ENCODE results near the gene HYAL1.

The HYAL1 gene

GRCh38 chr3:50350527-50351322 is 47.4 kb upstream of the HYAL1 start, which contains the start of the genes CYB561D2 and NPRL2 (continued):
- TF ChIP-seq ZNF24 (tag by site-specific recombination; IDR thresholded peaks at IDR 0.05) (no peak), ZNF423 (tag by site-specific recombination; IDR thresholded peaks at IDR 0.05) (no peak), ZNF2 (tag by site-specific recombination; IDR thresholded peaks at IDR 0.05) (no peak; the same call in 1 of the 2 replicates), ZSCAN16 (tag by site-specific recombination; IDR thresholded peaks at IDR 0.05) (no peak), ZNF544 (tag by site-specific recombination; IDR thresholded peaks at IDR 0.05) (no peak), ZNF19 (tag by site-specific recombination; IDR thresholded peaks at IDR 0.05; ENCODE audit: low read depth) (no peak)

DNA sequence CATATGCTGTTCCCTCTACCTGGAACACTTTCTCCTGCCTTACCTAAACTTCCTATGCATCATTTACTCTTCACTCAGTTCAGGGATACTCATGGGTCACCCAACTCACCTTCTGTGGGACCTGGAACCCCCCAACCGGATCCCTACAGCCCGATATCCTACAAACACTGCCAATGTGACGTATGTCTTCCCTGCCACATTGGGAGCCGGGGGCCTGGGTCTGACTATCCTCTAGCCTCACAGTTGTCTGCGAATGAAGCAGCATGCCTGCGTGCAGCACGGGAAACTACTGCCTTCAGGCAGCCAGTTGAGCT is 46.8 kb upstream of the HYAL1 start:
- TF ChIP-seq, protein P1, sequence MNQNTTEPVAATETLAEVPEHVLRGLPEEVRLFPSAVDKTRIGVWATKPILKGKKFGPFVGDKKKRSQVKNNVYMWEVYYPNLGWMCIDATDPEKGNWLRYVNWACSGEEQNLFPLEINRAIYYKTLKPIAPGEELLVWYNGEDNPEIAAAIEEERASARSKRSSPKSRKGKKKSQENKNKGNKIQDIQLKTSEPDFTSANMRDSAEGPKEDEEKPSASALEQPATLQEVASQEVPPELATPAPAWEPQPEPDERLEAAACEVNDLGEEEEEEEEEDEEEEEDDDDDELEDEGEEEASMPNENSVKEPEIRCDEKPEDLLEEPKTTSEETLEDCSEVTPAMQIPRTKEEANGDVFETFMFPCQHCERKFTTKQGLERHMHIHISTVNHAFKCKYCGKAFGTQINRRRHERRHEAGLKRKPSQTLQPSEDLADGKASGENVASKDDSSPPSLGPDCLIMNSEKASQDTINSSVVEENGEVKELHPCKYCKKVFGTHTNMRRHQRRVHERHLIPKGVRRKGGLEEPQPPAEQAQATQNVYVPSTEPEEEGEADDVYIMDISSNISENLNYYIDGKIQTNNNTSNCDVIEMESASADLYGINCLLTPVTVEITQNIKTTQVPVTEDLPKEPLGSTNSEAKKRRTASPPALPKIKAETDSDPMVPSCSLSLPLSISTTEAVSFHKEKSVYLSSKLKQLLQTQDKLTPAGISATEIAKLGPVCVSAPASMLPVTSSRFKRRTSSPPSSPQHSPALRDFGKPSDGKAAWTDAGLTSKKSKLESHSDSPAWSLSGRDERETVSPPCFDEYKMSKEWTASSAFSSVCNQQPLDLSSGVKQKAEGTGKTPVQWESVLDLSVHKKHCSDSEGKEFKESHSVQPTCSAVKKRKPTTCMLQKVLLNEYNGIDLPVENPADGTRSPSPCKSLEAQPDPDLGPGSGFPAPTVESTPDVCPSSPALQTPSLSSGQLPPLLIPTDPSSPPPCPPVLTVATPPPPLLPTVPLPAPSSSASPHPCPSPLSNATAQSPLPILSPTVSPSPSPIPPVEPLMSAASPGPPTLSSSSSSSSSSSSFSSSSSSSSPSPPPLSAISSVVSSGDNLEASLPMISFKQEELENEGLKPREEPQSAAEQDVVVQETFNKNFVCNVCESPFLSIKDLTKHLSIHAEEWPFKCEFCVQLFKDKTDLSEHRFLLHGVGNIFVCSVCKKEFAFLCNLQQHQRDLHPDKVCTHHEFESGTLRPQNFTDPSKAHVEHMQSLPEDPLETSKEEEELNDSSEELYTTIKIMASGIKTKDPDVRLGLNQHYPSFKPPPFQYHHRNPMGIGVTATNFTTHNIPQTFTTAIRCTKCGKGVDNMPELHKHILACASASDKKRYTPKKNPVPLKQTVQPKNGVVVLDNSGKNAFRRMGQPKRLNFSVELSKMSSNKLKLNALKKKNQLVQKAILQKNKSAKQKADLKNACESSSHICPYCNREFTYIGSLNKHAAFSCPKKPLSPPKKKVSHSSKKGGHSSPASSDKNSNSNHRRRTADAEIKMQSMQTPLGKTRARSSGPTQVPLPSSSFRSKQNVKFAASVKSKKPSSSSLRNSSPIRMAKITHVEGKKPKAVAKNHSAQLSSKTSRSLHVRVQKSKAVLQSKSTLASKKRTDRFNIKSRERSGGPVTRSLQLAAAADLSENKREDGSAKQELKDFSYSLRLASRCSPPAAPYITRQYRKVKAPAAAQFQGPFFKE (tag by site-specific recombination; IDR thresholded peaks at IDR 0.05; ENCODE audit: borderline replicate concordance) = no peak
- no peak for TF ChIP-seq ZNF792 (tag by site-specific recombination; IDR thresholded peaks at IDR 0.05)
- no peak for TF ChIP-seq ZNF37A (tag by site-specific recombination; IDR thresholded peaks at IDR 0.05)
- TF ChIP-seq TCF7L2 (IDR thresholded peaks at IDR 0.05; ENCODE audit: borderline replicate concordance, low read depth, low read length) = no peak
- no peak for TF ChIP-seq ZNF174 (tag by site-specific recombination; IDR thresholded peaks at IDR 0.05)
- TF ChIP-seq ZNF169 (tag by site-specific recombination; IDR thresholded peaks at IDR 0.05) = no peak
- no peak for TF ChIP-seq ZNF214 (tag by site-specific recombination; IDR thresholded peaks at IDR 0.05; ENCODE audit: borderline replicate concordance)
- no peak for TF ChIP-seq ZFP37 (tag by site-specific recombination; IDR thresholded peaks at IDR 0.05)
- TF ChIP-seq ZNF777 (tag by site-specific recombination; IDR thresholded peaks at IDR 0.05; ENCODE audit: borderline replicate concordance) = no peak
- TF ChIP-seq ZNF521 (tag by site-specific recombination; IDR thresholded peaks at IDR 0.05) = no peak
- Histone ChIP-seq H3K4me3 (ENCODE audit: low read depth, low read length) (peak overlapping the region; percentile 72), H3K36me3 (ENCODE audit: control insufficient read depth in 2 of 2, insufficient read depth in 1 of 2, low read length in 2 of 2) (peaks cover 0 to 61% of the 10 kb centered on the region in 2 experiments; a peak in 1 of 3 replicates), H3K4me1 (ENCODE audit: control insufficient read depth, insufficient read depth, low read length) (peaks cover 4% of the 10 kb centered on the region; the same call in 1 of the 2 replicates), H3K9me3 (ENCODE audit: control insufficient read depth, insufficient read depth, low read depth, low read length) (no peaks in the 10 kb centered on the region), H3K27ac (ENCODE audit: extremely low read depth, low read depth, low read length) (peak overlapping the region; percentile 40; the same call in 1 of the 2 replicates)
- ChIA-PET CTCF (interaction anchor here (0.5 to 5.3 kb wide), 6 partner anchors 89 to 265 kb away, joined by 3 to 27 read pairs (median 3); no protein-coding TSS in a partner anchor), POLR2A (interaction anchor here (0.5 to 5.3 kb wide), 10 partner anchors 11 to 266 kb away, joined by 3 to 51 read pairs (median 4); partner anchors contain the start of genes HEMK1, HYAL3, NAA80 and TUSC2)

DNA sequence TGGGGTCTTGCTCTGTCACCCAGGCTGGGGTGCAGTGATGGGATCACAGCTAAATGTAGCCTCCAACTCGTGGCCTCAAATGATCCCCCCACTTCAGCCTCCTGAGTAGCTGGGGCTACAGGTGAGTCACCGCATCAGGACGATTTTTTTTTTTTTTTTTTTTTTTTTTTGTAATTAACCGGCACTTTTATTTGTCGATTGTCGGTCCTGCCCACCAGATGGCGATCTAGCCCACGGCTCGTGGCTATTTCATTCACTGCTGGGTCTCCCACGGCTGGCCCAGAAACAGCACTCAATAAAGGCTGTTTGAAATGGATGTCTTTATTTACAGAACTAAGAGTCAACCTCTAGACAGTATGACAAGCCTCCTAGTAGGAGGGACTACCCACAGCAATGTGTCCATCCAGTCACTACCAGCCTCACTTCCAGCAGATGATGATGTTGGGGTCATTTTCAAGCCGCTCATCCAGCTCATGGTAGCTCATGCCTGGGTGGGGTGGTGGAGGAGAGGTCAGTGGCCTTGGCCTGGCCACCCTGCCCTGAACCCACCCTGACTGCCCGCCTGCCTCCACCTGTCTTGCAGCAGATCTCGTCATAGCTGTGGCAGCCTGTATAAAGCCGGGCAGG is 43.9 kb upstream of the HYAL1 start:
- no peaks in the 10 kb centered on the region for H3K9me3 ChIP-seq (ENCODE audit: control insufficient read depth, insufficient read depth, low read depth, low read length)
- CTCF ChIA-PET = interaction anchor here (0.5 to 5.3 kb wide), 14 partner anchors 11 to 737 kb away, joined by 3 to 27 read pairs (median 3); partner anchors contain the start of gene CISH
- peaks cover 0 to 50% of the 10 kb centered on the region in 2 experiments; a peak in 1 of 3 replicates for H3K36me3 ChIP-seq (ENCODE audit: control insufficient read depth in 2 of 2, insufficient read depth in 1 of 2, low read length in 2 of 2)
- no peak overlapping the region for H3K4me3 ChIP-seq (ENCODE audit: low read depth, low read length)
- peaks cover 4% of the 10 kb centered on the region; the same call in 1 of the 2 replicates for H3K4me1 ChIP-seq (ENCODE audit: control insufficient read depth, insufficient read depth, low read length)
- POLR2A ChIA-PET = interaction anchor here (0.7 to 5.3 kb wide), 5 partner anchors 10 to 195 kb away, joined by 3 to 51 read pairs (median 5); partner anchors contain the start of gene TUSC2
- no peak overlapping the region for H3K27ac ChIP-seq (ENCODE audit: extremely low read depth, low read depth, low read length)
- TF ChIP-seq ZNF121 (tag by site-specific recombination; IDR thresholded peaks at IDR 0.05) (no peak), ZNF549 (tag by site-specific recombination; IDR thresholded peaks at IDR 0.05) (no peak), ZBTB48 (tag by site-specific recombination; IDR thresholded peaks at IDR 0.05) (no peak), TRIM28 (IDR thresholded peaks at IDR 0.05; ENCODE audit: borderline replicate concordance, low read length) (no peak), ZNF610 (tag by site-specific recombination; IDR thresholded peaks at IDR 0.05; ENCODE audit: borderline replicate concordance) (no peak), ZFP69B (tag by site-specific recombination; IDR thresholded peaks at IDR 0.05) (no peak), ZBTB20 (tag by site-specific recombination; IDR thresholded peaks at IDR 0.05) (0 out of 2 replicates have a peak, but pooled peaks have one; percentile 16), ZNF19 (tag by site-specific recombination; IDR thresholded peaks at IDR 0.05; ENCODE audit: low read depth) (no peak), ZNF76 (tag by site-specific recombination; IDR thresholded peaks at IDR 0.05; ENCODE audit: borderline replicate concordance, low read depth) (no peak), ZNF335 (tag by site-specific recombination; conservative IDR thresholded peaks at IDR 0.05) (no peak), ZNF175 (tag by site-specific recombination; IDR thresholded peaks at IDR 0.05) (no peak)
- TF ChIP-seq, protein P2, sequence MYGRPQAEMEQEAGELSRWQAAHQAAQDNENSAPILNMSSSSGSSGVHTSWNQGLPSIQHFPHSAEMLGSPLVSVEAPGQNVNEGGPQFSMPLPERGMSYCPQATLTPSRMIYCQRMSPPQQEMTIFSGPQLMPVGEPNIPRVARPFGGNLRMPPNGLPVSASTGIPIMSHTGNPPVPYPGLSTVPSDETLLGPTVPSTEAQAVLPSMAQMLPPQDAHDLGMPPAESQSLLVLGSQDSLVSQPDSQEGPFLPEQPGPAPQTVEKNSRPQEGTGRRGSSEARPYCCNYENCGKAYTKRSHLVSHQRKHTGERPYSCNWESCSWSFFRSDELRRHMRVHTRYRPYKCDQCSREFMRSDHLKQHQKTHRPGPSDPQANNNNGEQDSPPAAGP (tag by site-specific recombination; IDR thresholded peaks at IDR 0.05) = no peak
